Jurkat, Clone E6-1 (cell line): Measurements from ENCODE around the gene FAM156A.
"Not testable (repeated sequence)": the region's sequence is repeated elsewhere in the genome, so short reads cannot be mapped to it uniquely, and the experiment has no call there.

Experiments
- DNase-seq: peaks from one replicate; pipeline ENCODE4 v3.0.0-alpha.2; 2011; ENCODE audit warnings: low read depth, low spot score
- H3K4me3 ChIP-seq: 2 replicates; pipeline ENCODE4 v1.5.1; 2011; ENCODE audit warnings: mild to moderate bottlenecking, low read length, control low read depth, moderate library complexity

The FAM156A gene

GRCh38 chrX:52909313-52909969 lies 48.9 kb downstream of the FAM156A start:
- H3K4me3 ChIP-seq, DNase-seq: not testable (repeated sequence)

- not testable (repeated sequence) for H3K4me3 ChIP-seq, DNase-seq
These were observed 50.4 kb downstream of the FAM156A start for GRCh38 chrX:52907900-52908299.

GRCh38 chrX:52907137-52907536 lies 51.2 kb downstream of the FAM156A start:
- DNase-seq, H3K4me3 ChIP-seq: not testable (repeated sequence)

GRCh38 chrX:52906072-52906471 lies 52.2 kb downstream of the FAM156A start:
- H3K4me3 ChIP-seq, DNase-seq: not testable (repeated sequence)

GRCh38 chrX:52905531-52905930 lies 52.8 kb downstream of the FAM156A start:
- not testable (repeated sequence) for H3K4me3 ChIP-seq, DNase-seq
